Mesendoderm (in vitro differentiated cells): ENCODE results near the gene BTBD10.

Experiments used
- DNase-seq: peaks from one replicate; pipeline ENCODE4 v3.0.0; 2013
- H2AK5ac ChIP-seq: 2 replicates; pipeline ENCODE4 v1.6.1; 2013; ENCODE audit warnings: low read length, inconsistent platforms
- H2BK120ac ChIP-seq: 2 replicates; pipeline ENCODE4 v1.6.1; 2013; ENCODE audit warnings: low read depth, mild to moderate bottlenecking, low read length, moderate library complexity, mixed read lengths
- H2BK15ac ChIP-seq: replicated peaks from 2 replicates; pipeline ENCODE4 v1.6.1; 2013; ENCODE audit warnings: low read depth, mild to moderate bottlenecking, moderate library complexity
- H2BK5ac ChIP-seq: 2 replicates; pipeline ENCODE4 v1.6.1; 2013; ENCODE audit warnings: low read length, inconsistent platforms
- H3K18ac ChIP-seq: 2 replicates; pipeline ENCODE4 v1.6.1; 2013; ENCODE audit warnings: mild to moderate bottlenecking, low read length, mixed read lengths
- H3K23ac ChIP-seq: one replicate; pipeline ENCODE4 v1.6.1; 2013; ENCODE audit warnings: low read length
- H3K27ac ChIP-seq: 2 replicates; pipeline ENCODE4 v1.5.1; 2013; ENCODE audit warnings: low read depth, mild to moderate bottlenecking, inconsistent platforms, low read length, moderate library complexity
- H3K27me3 ChIP-seq: 2 replicates; pipeline ENCODE4 v1.6.1; 2013; ENCODE audit warnings: low read length, control low read depth, mild to moderate bottlenecking, inconsistent platforms; ENCODE audit not compliant: insufficient read depth, poor library complexity
- H3K36me3 ChIP-seq: 2 replicates; pipeline ENCODE4 v1.6.1; 2013; ENCODE audit warnings: low read length, inconsistent platforms; ENCODE audit not compliant: control insufficient read depth, insufficient read depth
- H3K4ac ChIP-seq: one replicate; pipeline ENCODE4 v1.6.1; 2013; ENCODE audit warnings: low read depth, mild to moderate bottlenecking, low read length, moderate library complexity
- H3K4me1 ChIP-seq: 2 replicates; pipeline ENCODE4 v1.6.1; 2013; ENCODE audit warnings: low read depth, low read length, inconsistent platforms; ENCODE audit not compliant: control insufficient read depth
- H3K4me2 ChIP-seq: 2 replicates; pipeline ENCODE4 v1.6.1; 2013; ENCODE audit warnings: low read length
- H3K4me3 ChIP-seq: 2 replicates; pipeline ENCODE4 v1.5.1; 2013; ENCODE audit warnings: mild to moderate bottlenecking, low read length
- H3K56ac ChIP-seq: one replicate; pipeline ENCODE4 v1.6.1; 2013; ENCODE audit warnings: low read length
- H3K79me1 ChIP-seq: 2 replicates; pipeline ENCODE4 v1.6.1; 2013; ENCODE audit warnings: low read length, inconsistent platforms
- H3K79me2 ChIP-seq: 2 replicates; pipeline ENCODE4 v1.6.1; 2013; ENCODE audit warnings: mild to moderate bottlenecking, low read length; ENCODE audit not compliant: control insufficient read depth, insufficient read depth
- H3K9ac ChIP-seq: 2 replicates; pipeline ENCODE4 v1.6.1; 2013; ENCODE audit warnings: low read length, inconsistent platforms
- H4K5ac ChIP-seq: one replicate; pipeline ENCODE4 v1.6.1; 2013; ENCODE audit warnings: low read length
- H4K8ac ChIP-seq: one replicate; pipeline ENCODE4 v1.6.1; 2013; ENCODE audit warnings: low read depth, mild to moderate bottlenecking, control low read depth, low read length, moderate library complexity
- WGBS: extraction: QIAGEN DNeasy Blood & Tissue Kit; methylation state at CpG from one replicate; pipeline ENCODE4 v1.1.7; 2013; ENCODE audit warnings: low lambda C conversion rate, missing lambda C conversion rate; ENCODE audit not compliant: insufficient coverage; ENCODE audit errors: extremely low coverage; 5-methylcytosine and 5-hydroxymethylcytosine counted together

BTBD10 gene

GRCh38 chr11:13358596-13359270 is 104.3 kb downstream of the BTBD10 start:
- no peak overlapping the region for H3K4me3 ChIP-seq
- H4K5ac ChIP-seq, result no peak overlapping the region
- H3K36me3 ChIP-seq, result no peaks in the 10 kb centered on the region
- no peak overlapping the region for H2BK15ac ChIP-seq
- H3K4me2 ChIP-seq, result no peak overlapping the region
- no peaks in the 10 kb centered on the region for H3K79me2 ChIP-seq
- no peak overlapping the region for H4K8ac ChIP-seq
- H3K23ac ChIP-seq, result no peak overlapping the region
- no peak overlapping the region for H2AK5ac ChIP-seq
- H3K27ac ChIP-seq, result no peak overlapping the region
- DNase-seq, result no peak
- H2BK120ac ChIP-seq, result no peak overlapping the region
- no peak overlapping the region for H3K18ac ChIP-seq
- H3K9ac ChIP-seq, result no peak overlapping the region
- no peak overlapping the region for H3K4ac ChIP-seq
- H3K56ac ChIP-seq, result no peak overlapping the region
- H3K79me1 ChIP-seq, result no peaks in the 10 kb centered on the region
- no peak overlapping the region for H2BK5ac ChIP-seq
- no peaks in the 10 kb centered on the region for H3K27me3 ChIP-seq
- no CpG with 5 or more reads among the region's 6 CpGs for WGBS
- no peaks in the 10 kb centered on the region for H3K4me1 ChIP-seq

GRCh38 chr11:13357232-13357631 is 105.8 kb downstream of the BTBD10 start:
- Histone ChIP-seq H2BK5ac (no peak overlapping the region), H3K18ac (no peak overlapping the region), H3K4me1 (no peaks in the 10 kb centered on the region), H2BK120ac (no peak overlapping the region), H3K23ac (no peak overlapping the region), H3K56ac (no peak overlapping the region), H4K8ac (no peak overlapping the region), H3K27me3 (no peaks in the 10 kb centered on the region), H2BK15ac (no peak overlapping the region), H2AK5ac (no peak overlapping the region), H3K9ac (no peak overlapping the region), H3K4ac (no peak overlapping the region), H3K79me2 (no peaks in the 10 kb centered on the region), H4K5ac (no peak overlapping the region), H3K36me3 (no peaks in the 10 kb centered on the region), H3K4me3 (no peak overlapping the region), H3K4me2 (no peak overlapping the region), H3K79me1 (no peaks in the 10 kb centered on the region), H3K27ac (no peak overlapping the region)
- WGBS, result no CpG with 5 or more reads among the region's 9 CpGs
- DNase-seq, result no peak

GRCh38 chr11:13355191-13355590 is 107.8 kb downstream of the BTBD10 start:
- no peak for DNase-seq
- Histone ChIP-seq H3K79me2 (no peaks in the 10 kb centered on the region), H3K18ac (no peak overlapping the region), H3K79me1 (no peaks in the 10 kb centered on the region), H2BK15ac (no peak overlapping the region), H3K27ac (no peak overlapping the region), H3K23ac (no peak overlapping the region), H3K4me2 (no peak overlapping the region), H3K9ac (no peak overlapping the region), H2BK120ac (no peak overlapping the region), H2BK5ac (no peak overlapping the region), H3K4ac (no peak overlapping the region), H3K4me1 (no peaks in the 10 kb centered on the region), H3K27me3 (no peaks in the 10 kb centered on the region), H2AK5ac (no peak overlapping the region), H4K8ac (no peak overlapping the region), H4K5ac (no peak overlapping the region), H3K36me3 (no peaks in the 10 kb centered on the region), H3K4me3 (no peak overlapping the region), H3K56ac (no peak overlapping the region)
- WGBS, result no CpG with 5 or more reads among the region's 4 CpGs

GRCh38 chr11:13354335-13354734 is 108.7 kb downstream of the BTBD10 start:
- no peak overlapping the region for H3K9ac ChIP-seq
- no peak overlapping the region for H3K23ac ChIP-seq
- H3K27me3 ChIP-seq, result no peaks in the 10 kb centered on the region
- H3K36me3 ChIP-seq, result no peaks in the 10 kb centered on the region
- no peaks in the 10 kb centered on the region for H3K79me2 ChIP-seq
- H3K79me1 ChIP-seq, result no peaks in the 10 kb centered on the region
- H2AK5ac ChIP-seq, result no peak overlapping the region
- H3K56ac ChIP-seq, result no peak overlapping the region
- no peak overlapping the region for H3K4me3 ChIP-seq
- no peaks in the 10 kb centered on the region for H3K4me1 ChIP-seq
- H3K4me2 ChIP-seq, result no peak overlapping the region
- no CpG with 5 or more reads among the region's 6 CpGs for WGBS
- DNase-seq, result peak; percentile 80
- no peak overlapping the region for H3K18ac ChIP-seq
- no peak overlapping the region for H2BK120ac ChIP-seq
- no peak overlapping the region for H2BK5ac ChIP-seq
- no peak overlapping the region for H3K4ac ChIP-seq
- no peak overlapping the region for H4K8ac ChIP-seq
- H4K5ac ChIP-seq, result no peak overlapping the region
- H2BK15ac ChIP-seq, result no peak overlapping the region
- no peak overlapping the region for H3K27ac ChIP-seq

GRCh38 chr11:13352711-13353110 is 110.3 kb downstream of the BTBD10 start:
- Histone ChIP-seq H3K9ac (no peak overlapping the region), H2BK120ac (no peak overlapping the region), H3K79me1 (no peaks in the 10 kb centered on the region), H3K79me2 (no peaks in the 10 kb centered on the region), H4K5ac (no peak overlapping the region), H3K27me3 (no peaks in the 10 kb centered on the region), H2AK5ac (no peak overlapping the region), H4K8ac (no peak overlapping the region), H3K56ac (no peak overlapping the region), H3K4me3 (no peak overlapping the region), H2BK15ac (no peak overlapping the region), H3K4ac (no peak overlapping the region), H3K36me3 (no peaks in the 10 kb centered on the region), H3K23ac (no peak overlapping the region), H3K4me1 (no peaks in the 10 kb centered on the region), H3K18ac (no peak overlapping the region), H3K27ac (no peak overlapping the region), H2BK5ac (no peak overlapping the region), H3K4me2 (no peak overlapping the region)
- no CpG with 5 or more reads among the region's 6 CpGs for WGBS
- no peak for DNase-seq

GRCh38 chr11:13349581-13349980 is 113.4 kb downstream of the BTBD10 start:
- Histone ChIP-seq H4K5ac (no peak overlapping the region), H2BK5ac (no peak overlapping the region), H3K56ac (no peak overlapping the region), H3K4me2 (no peak overlapping the region), H3K36me3 (no peaks in the 10 kb centered on the region), H3K4me1 (no peaks in the 10 kb centered on the region), H3K23ac (no peak overlapping the region), H3K18ac (no peak overlapping the region), H4K8ac (no peak overlapping the region), H2AK5ac (no peak overlapping the region), H3K79me2 (no peaks in the 10 kb centered on the region), H3K27me3 (no peaks in the 10 kb centered on the region), H3K27ac (no peak overlapping the region), H3K4ac (no peak overlapping the region), H2BK120ac (no peak overlapping the region), H2BK15ac (no peak overlapping the region), H3K4me3 (no peak overlapping the region), H3K79me1 (no peaks in the 10 kb centered on the region), H3K9ac (no peak overlapping the region)
- DNase-seq, result no peak
- WGBS, result no CpG with 5 or more reads among the region's 6 CpGs
